Stimulated activated CD8-positive, alpha-beta memory T cell treated with anti-CD3 and anti-CD28 coated beads, Interleukin-4, amount 100 ng/mL, for 1 hour (primary cell): ENCODE data around the gene SERPINB12.

Experiments used
- DNase-seq, 2 donors: peaks; one replicate each; pipeline ENCODE4 v3.0.0-alpha.2; 2020; ENCODE audit warnings: low read depth in 2 of 2, low spot score in 1 of 2

SERPINB12 gene, protein sequence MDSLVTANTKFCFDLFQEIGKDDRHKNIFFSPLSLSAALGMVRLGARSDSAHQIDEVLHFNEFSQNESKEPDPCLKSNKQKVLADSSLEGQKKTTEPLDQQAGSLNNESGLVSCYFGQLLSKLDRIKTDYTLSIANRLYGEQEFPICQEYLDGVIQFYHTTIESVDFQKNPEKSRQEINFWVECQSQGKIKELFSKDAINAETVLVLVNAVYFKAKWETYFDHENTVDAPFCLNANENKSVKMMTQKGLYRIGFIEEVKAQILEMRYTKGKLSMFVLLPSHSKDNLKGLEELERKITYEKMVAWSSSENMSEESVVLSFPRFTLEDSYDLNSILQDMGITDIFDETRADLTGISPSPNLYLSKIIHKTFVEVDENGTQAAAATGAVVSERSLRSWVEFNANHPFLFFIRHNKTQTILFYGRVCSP

DNA sequence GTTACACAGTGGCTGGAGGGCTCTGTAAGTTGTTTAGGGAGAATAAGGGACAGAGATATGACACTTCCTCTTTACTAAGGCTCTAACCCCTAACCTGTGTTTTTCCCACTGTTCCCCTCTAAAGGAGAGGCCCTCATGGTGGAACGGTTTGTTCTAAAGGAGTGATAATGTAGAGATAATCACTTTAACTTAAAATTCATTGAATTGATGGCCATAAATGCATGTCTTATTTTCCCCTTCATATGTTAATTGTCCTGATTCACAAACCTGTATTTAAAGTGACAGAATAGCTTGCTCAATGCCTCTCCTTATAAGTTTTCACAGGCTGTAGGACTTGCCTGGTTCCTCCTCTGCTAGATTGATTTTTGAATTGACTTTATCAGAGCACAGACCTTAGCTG lies at the start of gene SERPINB12:
Gene SERPINB12 (plus strand): TSS at position 301 of the 400 bp plus-strand sequence. CDS start 13,791 bp downstream, outside the sequence.
- DNase-seq = no peak

DNA sequence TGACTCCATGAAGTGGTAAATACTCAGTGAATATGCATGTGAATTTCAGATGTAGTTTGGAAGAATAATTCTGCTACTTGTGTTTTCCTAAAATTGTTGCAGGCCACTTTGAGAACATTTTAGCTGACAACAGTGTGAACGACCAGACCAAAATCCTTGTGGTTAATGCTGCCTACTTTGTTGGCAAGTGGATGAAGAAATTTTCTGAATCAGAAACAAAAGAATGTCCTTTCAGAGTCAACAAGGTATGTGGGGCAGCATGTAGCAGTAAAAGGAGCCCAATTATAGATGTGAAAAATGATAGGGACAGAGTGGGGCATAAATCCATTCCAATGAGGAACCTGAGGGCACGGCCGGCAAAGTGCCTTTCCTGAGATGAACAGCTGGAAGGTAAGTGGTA lies 49.3 kb upstream of the SERPINB12 start:
- no peak for DNase-seq

- DNase-seq = no peak
Measured at GRCh38 chr18:63495675-63496074, 46.5 kb upstream of the SERPINB12 start.

GRCh38 chr18:63505566-63506335 lies 36.4 kb upstream of the SERPINB12 start:
- no peak for DNase-seq

DNA sequence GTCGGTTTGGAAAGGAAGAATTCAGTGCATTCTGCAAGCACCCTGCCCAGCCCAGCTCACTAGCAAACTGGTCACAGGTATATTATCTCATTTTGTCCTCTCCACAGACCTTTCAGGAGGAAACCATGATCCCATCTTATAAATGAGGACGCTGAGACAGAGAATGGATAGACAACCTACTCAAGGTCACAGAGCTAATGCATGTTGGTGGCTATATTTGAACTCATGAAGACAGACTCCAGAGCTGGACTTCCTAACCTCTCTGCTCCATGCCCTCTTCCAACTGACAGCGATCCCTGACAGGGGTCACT lies 35.9 kb upstream of the SERPINB12 start:
- DNase-seq = no peak

DNA sequence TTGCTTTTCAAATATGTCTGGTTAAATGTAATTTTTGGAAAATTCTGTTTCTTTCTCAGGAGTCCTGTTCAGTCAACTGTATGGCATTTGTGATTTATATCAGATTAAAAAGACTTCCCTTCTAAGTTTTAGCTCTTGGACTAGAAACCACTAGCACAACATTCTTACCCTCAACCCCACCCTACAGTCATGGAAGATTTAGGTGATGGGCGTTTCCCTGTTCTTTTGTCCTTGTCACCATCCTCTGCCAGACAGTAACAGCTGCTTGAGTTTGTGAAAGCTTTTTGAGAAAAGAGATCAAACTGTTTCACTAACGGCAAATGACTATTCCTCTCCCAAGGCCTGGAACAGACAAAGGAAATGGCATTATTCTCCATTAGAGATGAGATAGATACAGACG lies 33.6 kb upstream of the SERPINB12 start:
- DNase-seq = no peak

- DNase-seq = no peak
Measured at GRCh38 chr18:63511285-63511684, 30.9 kb upstream of the SERPINB12 start.

GRCh38 chr18:63514326-63514725 lies 27.8 kb upstream of the SERPINB12 start:
- DNase-seq = no peak

GRCh38 chr18:63514888-63515678 lies 27.1 kb upstream of the SERPINB12 start:
- DNase-seq = no peak

DNA sequence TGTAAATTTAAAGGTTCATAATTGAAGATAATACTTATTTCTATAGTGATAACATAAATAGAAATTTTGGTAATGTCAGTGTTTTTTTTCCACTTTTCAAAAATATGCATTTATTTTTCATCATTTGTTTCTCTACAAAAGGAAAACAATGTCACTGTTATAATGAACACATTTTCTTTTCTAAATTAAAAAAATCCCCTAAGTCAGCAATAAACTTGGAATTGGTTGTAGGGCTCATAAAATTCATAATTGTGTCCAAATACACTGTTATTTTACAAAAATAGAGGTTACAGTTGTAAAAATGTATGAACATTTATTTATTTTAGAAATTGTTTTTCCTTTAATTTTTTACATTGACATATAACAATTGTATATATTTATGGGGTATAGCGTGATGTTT lies 26.4 kb upstream of the SERPINB12 start:
- no peak for DNase-seq

GRCh38 chr18:63518178-63519012 lies 23.8 kb upstream of the SERPINB12 start:
- DNase-seq = peak; percentile 10 to 21

DNA sequence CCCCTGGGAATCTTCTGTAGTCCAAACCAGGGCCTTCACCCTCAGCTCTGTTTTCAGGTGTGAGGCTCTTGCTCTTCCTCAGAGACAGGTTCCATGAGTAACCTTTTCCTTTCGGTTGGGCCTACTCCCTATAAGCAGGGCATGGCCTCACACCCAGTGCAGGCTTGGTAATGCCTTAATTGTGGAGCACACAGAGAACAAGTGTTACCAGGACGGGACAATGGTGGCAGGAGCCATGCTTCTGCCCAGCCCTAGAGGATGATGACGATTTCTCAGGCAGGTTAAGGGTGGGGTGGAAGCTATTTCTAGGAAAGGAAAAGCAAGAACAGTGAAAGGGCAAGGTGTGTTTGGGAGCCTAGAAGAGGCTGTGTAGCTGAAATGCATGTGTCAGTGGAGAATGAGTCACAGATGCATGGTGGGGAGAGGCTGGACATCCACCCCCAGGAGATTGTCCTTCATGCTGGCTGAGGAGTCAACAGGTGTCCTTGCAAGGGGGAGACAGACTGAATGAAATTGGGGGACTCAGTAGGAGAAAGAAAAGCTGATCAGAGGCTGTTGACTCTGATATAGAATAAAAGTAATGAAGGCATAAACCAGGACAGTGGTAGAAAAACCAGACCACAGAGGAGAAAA lies 22.0 kb upstream of the SERPINB12 start:
- no peak for DNase-seq

GRCh38 chr18:63523660-63524059 lies 18.5 kb upstream of the SERPINB12 start:
- DNase-seq = no peak

GRCh38 chr18:63527251-63527650 lies 14.9 kb upstream of the SERPINB12 start:
- DNase-seq = no peak

GRCh38 chr18:63528863-63529492 lies 13.2 kb upstream of the SERPINB12 start:
- DNase-seq = no peak

- no peak for DNase-seq
Measured at GRCh38 chr18:63532471-63532870, 9.7 kb upstream of the SERPINB12 start.

GRCh38 chr18:63534615-63535014 lies 7.6 kb upstream of the SERPINB12 start:
- no peak for DNase-seq

GRCh38 chr18:63539904-63540510 lies 2.2 kb upstream of the SERPINB12 start:
- DNase-seq = no peak

DNA sequence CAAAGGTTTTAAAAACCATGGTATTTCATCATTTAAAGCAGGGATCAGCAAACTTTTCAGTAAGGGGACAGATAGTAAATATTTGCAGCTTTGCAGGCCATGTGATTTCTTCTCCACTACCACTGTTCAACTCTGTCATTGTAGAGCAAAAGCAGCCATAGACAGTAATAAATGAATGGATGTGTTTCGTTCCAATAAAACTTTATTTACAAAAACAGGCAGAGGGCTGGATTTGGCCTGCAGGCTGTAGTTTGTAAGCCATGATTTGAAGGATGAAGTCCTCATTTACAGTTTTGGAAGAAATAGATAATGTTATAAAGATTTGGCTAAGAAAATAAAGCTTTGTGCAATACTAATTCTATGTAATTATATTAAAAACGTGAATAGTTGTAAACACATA lies 1.8 kb downstream of the SERPINB12 start:
- DNase-seq = no peak
